IMR-90 (cell line): ENCODE results near the gene FSIP1. TPM values are rescaled to one million over a fixed set of nuclear protein-coding genes. Genes with fewer than 3 reads are reported as not detected.
A peak's percentile ranks its signal among the peaks of the same experiment; 100 is the strongest.

ENCODE experiments used
- ATAC-seq: fragments of 200-7000 bp; cut with Tn5 transposase; 2 replicates; pipeline ENCODE4 v1.9.1; 2020; ENCODE audit warnings: low read depth, mild to moderate bottlenecking, moderate library complexity
- BruUV-seq: library from RNA; stranded (reverse); fragments of 400-500 nt; replicated peaks from 2 replicates; lab custom pipeline; 2021; lab: Mats Ljungman, UMichigan
- CTCF ChIA-PET: fragments of 300-600 bp; formaldehyde crosslinking; extraction: SDS; loops from one replicate; lab custom pipeline; 2021; ENCODE audit warnings: antibody characterized with exemption; lab: Yijun Ruan, JAX
- POLR2A ChIA-PET: fragments of 300-600 bp; sonication (Branson Sonifier 250); formaldehyde crosslinking; loops from one replicate; lab custom pipeline; 2022; ENCODE audit warnings: antibody characterized with exemption; ENCODE audit not compliant: unreplicated experiment; lab: Charles Lee
- DNase-seq: peaks from one replicate; pipeline ENCODE4 v3.0.0; 2013
- H2AFZ ChIP-seq: replicated peaks from 2 replicates; pipeline ENCODE3; 2013; ENCODE audit warnings: low read length, mild to moderate bottlenecking; ENCODE audit not compliant: poor library complexity
- H2AK5ac ChIP-seq: 2 replicates; pipeline ENCODE4 v1.6.1; 2013; ENCODE audit warnings: low read depth, low read length, inconsistent platforms
- H2AK9ac ChIP-seq: replicated peaks from 2 replicates; pipeline ENCODE3; 2013; ENCODE audit warnings: mild to moderate bottlenecking, low read depth, low read length, moderate library complexity; ENCODE audit not compliant: poor library complexity
- H2BK120ac ChIP-seq: 2 replicates; pipeline ENCODE4 v1.6.1; 2013; ENCODE audit warnings: low read depth, low read length, inconsistent platforms
- H2BK15ac ChIP-seq: 3 replicates; pipeline ENCODE4 v1.6.1; 2013; ENCODE audit warnings: low read depth, low read length, inconsistent platforms
- H2BK20ac ChIP-seq: 2 replicates; pipeline ENCODE4 v1.6.1; 2013; ENCODE audit warnings: low read depth, mild to moderate bottlenecking, inconsistent platforms, low read length, moderate library complexity
- H2BK5ac ChIP-seq: 2 replicates; pipeline ENCODE4 v1.6.1; 2013; ENCODE audit warnings: mild to moderate bottlenecking, low read depth, low read length, inconsistent platforms; ENCODE audit not compliant: poor library complexity, severe bottlenecking
- H3K14ac ChIP-seq: replicated peaks from 2 replicates; pipeline ENCODE4 v1.6.1; 2013; ENCODE audit warnings: low read depth, low read length, inconsistent platforms
- H3K18ac ChIP-seq: 2 replicates; pipeline ENCODE4 v1.6.1; 2013; ENCODE audit warnings: low read depth, low read length, control low read depth
- H3K23ac ChIP-seq: 2 replicates; pipeline ENCODE4 v1.6.1; 2013; ENCODE audit warnings: low read depth, low read length, inconsistent platforms
- H3K27ac ChIP-seq: 2 replicates; pipeline ENCODE4 v1.5.1; 2013; ENCODE audit warnings: mild to moderate bottlenecking, control low read depth, low read length; ENCODE audit not compliant: insufficient read depth
- H3K27me3 ChIP-seq: 2 replicates; pipeline ENCODE4 v1.6.1; 2013; ENCODE audit warnings: low read length; ENCODE audit not compliant: control insufficient read depth, insufficient read depth
- H3K36me3 ChIP-seq: 2 replicates; pipeline ENCODE4 v1.6.1; 2013; ENCODE audit warnings: low read length, mixed read lengths; ENCODE audit not compliant: control insufficient read depth, insufficient read depth
- H3K4ac ChIP-seq: 2 replicates; pipeline ENCODE4 v1.6.1; 2013; ENCODE audit warnings: low read depth, low read length, inconsistent platforms
- H3K4me1 ChIP-seq: 2 replicates; pipeline ENCODE4 v1.6.1; 2013; ENCODE audit warnings: low read length, mixed read lengths; ENCODE audit not compliant: control insufficient read depth, insufficient read depth
- H3K4me2 ChIP-seq: 2 replicates; pipeline ENCODE4 v1.6.1; 2013; ENCODE audit warnings: low read depth, mild to moderate bottlenecking, control low read depth, low read length, moderate library complexity
- H3K4me3 ChIP-seq: 2 replicates; pipeline ENCODE4 v1.5.1; 2013; ENCODE audit warnings: low read depth, mild to moderate bottlenecking, control low read depth, low read length, moderate library complexity; ENCODE audit not compliant: insufficient read depth
- H3K56ac ChIP-seq: 2 replicates; pipeline ENCODE4 v1.6.1; 2013; ENCODE audit warnings: low read length, inconsistent platforms; ENCODE audit not compliant: insufficient read depth; ENCODE audit errors: extremely low read depth
- H3K79me1 ChIP-seq, 2 experiments: 2 replicates each; pipeline ENCODE4 v1.6.1; 2013; ENCODE audit warnings: low read length in 2 of 2, inconsistent platforms in 1 of 2, low read depth in 1 of 2
- H3K9ac ChIP-seq: 2 replicates; pipeline ENCODE4 v1.6.1; 2013; ENCODE audit warnings: low read depth, low read length, control low read depth
- H3K9me1 ChIP-seq: 2 replicates; pipeline ENCODE4 v1.6.1; 2013; ENCODE audit warnings: low read length, inconsistent platforms; ENCODE audit not compliant: insufficient read depth
- H3K9me3 ChIP-seq: 2 replicates; pipeline ENCODE4 v1.6.1; 2013; ENCODE audit warnings: low read length; ENCODE audit not compliant: control insufficient read depth, insufficient read depth
- H4K20me1 ChIP-seq: 2 replicates; pipeline ENCODE4 v1.6.1; 2013; ENCODE audit warnings: low read length, inconsistent platforms; ENCODE audit not compliant: insufficient read depth
- H4K5ac ChIP-seq: 2 replicates; pipeline ENCODE4 v1.6.1; 2013; ENCODE audit warnings: mild to moderate bottlenecking, low read depth, low read length, control low read depth
- H4K8ac ChIP-seq, 2 experiments: 2 replicates each; pipeline ENCODE4 v1.6.1; 2013; ENCODE audit warnings: low read depth in 2 of 2, low read length in 2 of 2, control low read depth in 1 of 2, inconsistent platforms in 1 of 2
- H4K91ac ChIP-seq: 2 replicates; pipeline ENCODE4 v1.6.1; 2013; ENCODE audit warnings: low read depth, low read length, inconsistent platforms; ENCODE audit not compliant: insufficient read depth
- BHLHE40 ChIP-seq: fragments of 150-350 bp; IDR thresholded peaks from 2 replicates; pipeline ENCODE4 v1.6.1; 2016; ENCODE audit warnings: mild to moderate bottlenecking, low read depth, low read length
- CEBPB ChIP-seq: IDR thresholded peaks from 2 replicates; pipeline ENCODE4 v1.6.1; 2012; ENCODE audit warnings: low read depth, low read length, improper control_type of control experiment
- CHD1 ChIP-seq: IDR thresholded peaks from 2 replicates; pipeline ENCODE4 v1.6.1; 2012; ENCODE audit warnings: low read depth, low read length, improper control_type of control experiment
- CTCF ChIP-seq: conservative IDR thresholded peaks from 2 replicates; pipeline ENCODE4 v1.5.1; 2012; ENCODE audit warnings: mild to moderate bottlenecking, low read depth, low read length, improper control_type of control experiment
- ELK1 ChIP-seq: fragments of 150-350 bp; IDR thresholded peaks from 2 replicates; pipeline ENCODE4 v1.6.1; 2016; ENCODE audit warnings: low read depth, mild to moderate bottlenecking, low read length, moderate library complexity, borderline replicate concordance
- FOS ChIP-seq: fragments of 150-350 bp; IDR thresholded peaks from 2 replicates; pipeline ENCODE4 v1.6.1; 2016; ENCODE audit warnings: low read depth, low read length
- MAFK ChIP-seq: IDR thresholded peaks from 2 replicates; pipeline ENCODE4 v1.6.1; 2012; ENCODE audit warnings: low read depth, low read length, improper control_type of control experiment
- MAZ ChIP-seq: IDR thresholded peaks from 2 replicates; pipeline ENCODE4 v1.6.1; 2012; ENCODE audit warnings: low read depth, mild to moderate bottlenecking, low read length, improper control_type of control experiment, moderate library complexity, borderline replicate concordance
- MXI1 ChIP-seq: IDR thresholded peaks from 2 replicates; pipeline ENCODE4 v1.6.1; 2012; ENCODE audit warnings: low read depth, mild to moderate bottlenecking, low read length, moderate library complexity, borderline replicate concordance
- NFE2L2 ChIP-seq: fragments of 150-350 bp; IDR thresholded peaks from 2 replicates; pipeline ENCODE4 v1.6.1; 2016; ENCODE audit warnings: low read depth, mild to moderate bottlenecking, low read length
- POLR2A ChIP-seq: IDR thresholded peaks from 2 replicates; pipeline ENCODE4 v1.6.1; 2012; ENCODE audit warnings: mild to moderate bottlenecking, low read depth, low read length
- RAD21 ChIP-seq: IDR thresholded peaks from 2 replicates; pipeline ENCODE4 v1.6.1; 2012; ENCODE audit warnings: low read length, improper control_type of control experiment
- RCOR1 ChIP-seq: IDR thresholded peaks from 2 replicates; pipeline ENCODE4 v1.6.1; 2012; ENCODE audit warnings: mild to moderate bottlenecking, low read length, improper control_type of control experiment; ENCODE audit not compliant: insufficient replicate concordance
- RFX5 ChIP-seq: IDR thresholded peaks from 2 replicates; pipeline ENCODE4 v1.8.0; 2012; ENCODE audit warnings: low read depth, mild to moderate bottlenecking, low read length, moderate library complexity
- SMC3 ChIP-seq: fragments of 150-350 bp; IDR thresholded peaks from 2 replicates; pipeline ENCODE4 v1.6.1; 2016; ENCODE audit warnings: low read depth, mild to moderate bottlenecking, antibody characterized with exemption, low read length, moderate library complexity
- USF2 ChIP-seq: fragments of 150-350 bp; IDR thresholded peaks from 2 replicates; pipeline ENCODE4 v1.6.1; 2017; ENCODE audit warnings: mild to moderate bottlenecking, antibody characterized with exemption, low read length, low read depth
- whole genome bisulfite sequencing, 2 experiments: methylation state at CpG; one replicate each; pipeline versions ENCODE4 v1.1.5 to v1.1.7; 2013; ENCODE audit warnings: missing lambda C conversion rate in 2 of 2; ENCODE audit not compliant: insufficient read length in 1 of 2; ENCODE audit errors: extremely low coverage in 2 of 2; 5-methylcytosine and 5-hydroxymethylcytosine counted together
- dilution Hi-C: fragments of 300-500 bp; cut with HindIII; formaldehyde crosslinking; loops from one replicate; pipeline ENCODE4 v1.14.3; 2018; ENCODE audit warnings: low sequenced_read_pairs; ENCODE audit not compliant: unreplicated experiment
- in situ Hi-C: fragments of 300-500 bp; cut with MboI; formaldehyde crosslinking; loops from 3 replicates; pipeline ENCODE4 v1.14.3; 2019; ENCODE audit warnings: low sequenced_read_pairs, inconsistent platforms, mixed read lengths
- intact Hi-C: fragments of 100-400 bp; cut with micrococcal nuclease; formaldehyde crosslinking; loops from 2 replicates; pipeline ENCODE4 v1.10.0; 2022
- polyA plus RNA-seq, 3 experiments: library from polyadenylated mRNA; depleted of rRNA; stranded (reverse); fragments of >200 nt; gene quantifications; 2 replicates each; pipeline ENCODE4 v1.2.3, GENCODE V29; 2012; ENCODE audit warnings: low replicate concordance in 1 of 3
- total RNA-seq: library from RNA; depleted of rRNA; stranded (reverse); fragments of >200 nt; gene quantifications from 2 replicates; pipeline ENCODE4 v1.2.3, GENCODE V29; 2012

The FSIP1 gene
- total and polyA plus RNA-seq, 2 of the 4 experiments (the other 2 are of a cell fraction), result 0.10 to 0.18 TPM

- WGBS, 2 experiments, result no CpG with 5 or more reads among the region's 2 CpGs
- BruUV-seq, result no TSS peak
- H2AK9ac ChIP-seq, result no peak overlapping the region
- intact Hi-C loops, result loop anchor here (5.0 to 10.0 kb wide), 3 partner anchors 80 to 508 kb away; partner anchors contain the start of gene EIF2AK4
- in situ Hi-C loops, result loop anchor here (5.0 kb wide), 1 partner anchor 80 kb away; no protein-coding TSS in a partner anchor
- H2AK5ac ChIP-seq, result peak overlapping the region; percentile 44; the same call in 1 of the 2 replicates
- peak overlapping the region; percentile 24 for H3K4ac ChIP-seq
- H3K4me3 ChIP-seq, result no peak overlapping the region
- no peak overlapping the region for H2BK15ac ChIP-seq
- no peaks in the 10 kb centered on the region for H3K36me3 ChIP-seq
- H4K91ac ChIP-seq, result no peak overlapping the region; the same call in 1 of the 2 replicates
- H4K8ac ChIP-seq, result no peak overlapping the region
- H3K4me2 ChIP-seq, result no peak overlapping the region
- H2BK5ac ChIP-seq, result no peak overlapping the region
- H3K14ac ChIP-seq, result 0 out of 2 replicates have a peak overlapping the region, but pooled peaks have one; percentile 33
- H3K27ac ChIP-seq, result no peak overlapping the region
- peaks cover 3% of the 10 kb centered on the region for H3K4me1 ChIP-seq
- peak overlapping the region; percentile 61 for H2AFZ ChIP-seq
- H2BK120ac ChIP-seq, result peak overlapping the region; percentile 16; the same call in 1 of the 2 replicates
- H2BK20ac ChIP-seq, result 0 out of 2 replicates have a peak overlapping the region, but pooled peaks have one; percentile 16
- no peak overlapping the region for H3K23ac ChIP-seq
- no peak for TF ChIP-seq USF2
- no peak for TF ChIP-seq MAFK
- TF ChIP-seq ELK1, result no peak
- no peak for TF ChIP-seq BHLHE40
- TF ChIP-seq NFE2L2, result no peak
- no peak for TF ChIP-seq CEBPB
- no peak for TF ChIP-seq MAZ
- no peak for TF ChIP-seq SMC3
- TF ChIP-seq RCOR1, result no peak
- TF ChIP-seq RAD21, result no peak
- no peak for TF ChIP-seq FOS
- no peak for TF ChIP-seq MXI1
- no peak for TF ChIP-seq CHD1
- no peak for TF ChIP-seq CTCF
- no peak for TF ChIP-seq RFX5
- TF ChIP-seq POLR2A, result no peak
- H3K56ac ChIP-seq, result no peak overlapping the region; the same call in 1 of the 2 replicates
- ATAC-seq, result peak; percentile 45
- H3K27me3 ChIP-seq, result no peaks in the 10 kb centered on the region
- H4K20me1 ChIP-seq, result no peaks in the 10 kb centered on the region
- H3K9ac ChIP-seq, result no peak overlapping the region
- ChIA-PET CTCF (interaction anchor here (2.0 kb wide), 1 partner anchor 74 kb away, joined by 9 read pairs; no protein-coding TSS in a partner anchor), POLR2A (interaction anchor here (1.0 kb wide), 1 partner anchor 24 kb away, joined by 5 read pairs; no protein-coding TSS in a partner anchor)
- H3K79me1 ChIP-seq, result no peaks in the 10 kb centered on the region
- no peaks in the 10 kb centered on the region for H3K9me1 ChIP-seq
- DNase-seq, result no peak
- no peak overlapping the region for H4K5ac ChIP-seq
- dilution Hi-C loops, result no loop called here
- no peaks in the 10 kb centered on the region for H3K9me3 ChIP-seq
- H3K18ac ChIP-seq, result 0 out of 2 replicates have a peak overlapping the region, but pooled peaks have one; percentile 50
Measured at GRCh38 chr15:39682366-39682765, 100.3 kb downstream of the FSIP1 start.
